HL-60 (cell line): ENCODE data around the gene STARD3.

Experiments used
- DNase-seq, 2 experiments: peaks; one replicate each; pipeline ENCODE4 v3.0.0-alpha.2; 2010 to 2020; ENCODE audit warnings: low read depth in 1 of 2, low spot score in 1 of 2
- H3K27ac ChIP-seq: fragments of 250-450 bp; sonication (Bioruptor Pico); replicated peaks from 2 replicates; pipeline ENCODE4 v1.5.1; 2020; ENCODE audit warnings: mild to moderate bottlenecking, moderate library complexity
- H3K27me3 ChIP-seq: fragments of 250-450 bp; sonication (Bioruptor Pico); 2 replicates; pipeline ENCODE4 v1.5.1; 2021; ENCODE audit warnings: mild to moderate bottlenecking, moderate library complexity; ENCODE audit not compliant: insufficient read depth, poor library complexity, severe bottlenecking
- H3K4me3 ChIP-seq: replicated peaks from 2 replicates; pipeline ENCODE4 v1.5.1; 2011; ENCODE audit warnings: mild to moderate bottlenecking, control low read depth, low read length; ENCODE audit not compliant: insufficient read depth
- GABPA ChIP-seq: IDR thresholded peaks from 2 replicates; pipeline ENCODE4 v1.6.1; 2012; ENCODE audit warnings: low read depth
- POLR2AphosphoS5 ChIP-seq: IDR thresholded peaks from 2 replicates; pipeline ENCODE4 v1.6.1; 2012; ENCODE audit warnings: low read depth
- SPI1 ChIP-seq: IDR thresholded peaks from 2 replicates; pipeline ENCODE4 v1.6.1; 2012; ENCODE audit warnings: low read depth, mild to moderate bottlenecking, borderline replicate concordance
- TF ChIP-seq, protein P1 (sequence below): IDR thresholded peaks from 2 replicates; pipeline ENCODE4 v1.6.1; 2012; ENCODE audit warnings: low read depth; ENCODE audit not compliant: insufficient replicate concordance
- TF ChIP-seq, protein P2 (sequence below): IDR thresholded peaks from one replicate; pipeline ENCODE4 v1.5.1; 2011; ENCODE audit warnings: low read length, control low read depth, inconsistent platforms; ENCODE audit not compliant: insufficient read depth

The STARD3 gene

DNA sequence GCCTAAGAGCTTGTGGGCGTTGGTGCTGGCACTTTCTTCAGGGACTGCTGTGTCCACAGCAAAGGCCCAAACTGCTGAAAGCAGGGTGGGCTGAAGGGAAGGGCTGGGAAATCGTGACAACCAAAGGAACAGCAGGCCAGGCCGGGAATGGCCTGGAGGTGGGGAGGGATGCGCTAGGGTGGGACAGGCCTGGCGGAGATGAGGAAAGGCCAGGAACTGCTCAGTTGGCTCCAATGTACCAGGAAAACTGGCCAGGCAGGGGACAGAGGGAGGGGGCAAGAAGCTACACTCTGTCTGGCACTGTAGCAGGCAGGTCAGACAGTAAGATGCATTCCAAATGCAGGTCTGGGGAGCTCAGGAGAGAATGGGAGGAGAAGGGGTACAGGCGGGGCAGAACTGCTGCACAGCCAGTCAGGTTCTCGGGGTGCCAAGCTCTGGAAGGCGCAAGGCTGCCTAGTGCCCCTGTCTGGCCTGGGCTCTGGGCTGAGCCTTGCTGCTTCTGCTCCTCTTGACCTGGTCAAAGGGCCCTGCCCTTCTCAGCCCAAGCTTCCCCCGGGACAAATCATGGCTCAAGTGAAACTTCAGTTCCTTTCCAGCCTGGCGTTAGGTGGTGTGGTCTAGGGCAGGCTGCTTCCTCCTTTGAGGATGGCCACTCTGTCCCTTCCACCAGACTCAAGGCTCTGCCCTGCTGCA, 38.6 kb downstream of the STARD3 start:
- Histone ChIP-seq H3K4me3 (no peak overlapping the region), H3K27ac (no peak overlapping the region), H3K27me3 (peaks cover 4% of the 10 kb centered on the region)
- TF ChIP-seq GABPA: no peak
- TF ChIP-seq, protein P1, sequence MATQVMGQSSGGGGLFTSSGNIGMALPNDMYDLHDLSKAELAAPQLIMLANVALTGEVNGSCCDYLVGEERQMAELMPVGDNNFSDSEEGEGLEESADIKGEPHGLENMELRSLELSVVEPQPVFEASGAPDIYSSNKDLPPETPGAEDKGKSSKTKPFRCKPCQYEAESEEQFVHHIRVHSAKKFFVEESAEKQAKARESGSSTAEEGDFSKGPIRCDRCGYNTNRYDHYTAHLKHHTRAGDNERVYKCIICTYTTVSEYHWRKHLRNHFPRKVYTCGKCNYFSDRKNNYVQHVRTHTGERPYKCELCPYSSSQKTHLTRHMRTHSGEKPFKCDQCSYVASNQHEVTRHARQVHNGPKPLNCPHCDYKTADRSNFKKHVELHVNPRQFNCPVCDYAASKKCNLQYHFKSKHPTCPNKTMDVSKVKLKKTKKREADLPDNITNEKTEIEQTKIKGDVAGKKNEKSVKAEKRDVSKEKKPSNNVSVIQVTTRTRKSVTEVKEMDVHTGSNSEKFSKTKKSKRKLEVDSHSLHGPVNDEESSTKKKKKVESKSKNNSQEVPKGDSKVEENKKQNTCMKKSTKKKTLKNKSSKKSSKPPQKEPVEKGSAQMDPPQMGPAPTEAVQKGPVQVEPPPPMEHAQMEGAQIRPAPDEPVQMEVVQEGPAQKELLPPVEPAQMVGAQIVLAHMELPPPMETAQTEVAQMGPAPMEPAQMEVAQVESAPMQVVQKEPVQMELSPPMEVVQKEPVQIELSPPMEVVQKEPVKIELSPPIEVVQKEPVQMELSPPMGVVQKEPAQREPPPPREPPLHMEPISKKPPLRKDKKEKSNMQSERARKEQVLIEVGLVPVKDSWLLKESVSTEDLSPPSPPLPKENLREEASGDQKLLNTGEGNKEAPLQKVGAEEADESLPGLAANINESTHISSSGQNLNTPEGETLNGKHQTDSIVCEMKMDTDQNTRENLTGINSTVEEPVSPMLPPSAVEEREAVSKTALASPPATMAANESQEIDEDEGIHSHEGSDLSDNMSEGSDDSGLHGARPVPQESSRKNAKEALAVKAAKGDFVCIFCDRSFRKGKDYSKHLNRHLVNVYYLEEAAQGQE: no peak
- no peak for TF ChIP-seq POLR2AphosphoS5
- TF ChIP-seq, protein P2, sequence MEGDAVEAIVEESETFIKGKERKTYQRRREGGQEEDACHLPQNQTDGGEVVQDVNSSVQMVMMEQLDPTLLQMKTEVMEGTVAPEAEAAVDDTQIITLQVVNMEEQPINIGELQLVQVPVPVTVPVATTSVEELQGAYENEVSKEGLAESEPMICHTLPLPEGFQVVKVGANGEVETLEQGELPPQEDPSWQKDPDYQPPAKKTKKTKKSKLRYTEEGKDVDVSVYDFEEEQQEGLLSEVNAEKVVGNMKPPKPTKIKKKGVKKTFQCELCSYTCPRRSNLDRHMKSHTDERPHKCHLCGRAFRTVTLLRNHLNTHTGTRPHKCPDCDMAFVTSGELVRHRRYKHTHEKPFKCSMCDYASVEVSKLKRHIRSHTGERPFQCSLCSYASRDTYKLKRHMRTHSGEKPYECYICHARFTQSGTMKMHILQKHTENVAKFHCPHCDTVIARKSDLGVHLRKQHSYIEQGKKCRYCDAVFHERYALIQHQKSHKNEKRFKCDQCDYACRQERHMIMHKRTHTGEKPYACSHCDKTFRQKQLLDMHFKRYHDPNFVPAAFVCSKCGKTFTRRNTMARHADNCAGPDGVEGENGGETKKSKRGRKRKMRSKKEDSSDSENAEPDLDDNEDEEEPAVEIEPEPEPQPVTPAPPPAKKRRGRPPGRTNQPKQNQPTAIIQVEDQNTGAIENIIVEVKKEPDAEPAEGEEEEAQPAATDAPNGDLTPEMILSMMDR: no peak
- TF ChIP-seq SPI1: no peak
- no peak for DNase-seq

DNA sequence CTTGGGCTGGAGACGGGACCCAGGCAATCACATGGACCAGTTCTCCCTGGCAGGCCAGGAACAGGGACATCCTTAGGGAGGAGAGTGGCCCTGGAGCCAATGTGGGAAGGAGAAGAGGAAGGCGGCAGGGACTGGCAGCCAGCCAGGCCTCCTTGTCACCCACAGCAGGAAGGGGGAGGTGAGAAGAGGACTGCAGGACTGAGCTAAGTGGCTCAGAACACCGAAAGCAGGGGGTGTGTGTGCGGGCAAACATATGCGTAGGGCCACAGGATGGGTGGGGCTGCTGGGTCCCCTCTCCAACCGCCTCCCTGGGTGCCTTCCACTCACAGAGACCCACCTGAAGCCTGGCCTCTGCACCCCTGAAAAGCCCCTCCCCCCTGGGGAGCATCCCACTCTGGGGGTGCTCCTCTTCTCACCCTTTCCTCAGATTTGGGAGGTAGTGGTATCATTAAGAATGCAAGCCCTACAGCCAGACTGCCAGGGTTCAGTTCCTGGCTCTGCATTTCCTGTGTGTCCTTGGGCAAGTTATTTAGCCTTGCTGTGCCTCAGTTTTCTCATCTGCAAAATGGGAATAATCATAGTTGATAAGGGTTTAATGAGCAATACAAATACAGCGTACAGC, 39.4 kb downstream of the STARD3 start:
- no peak for TF ChIP-seq SPI1
- TF ChIP-seq, protein P1: no peak
- no peak for TF ChIP-seq POLR2AphosphoS5
- TF ChIP-seq, protein P2: no peak
- TF ChIP-seq GABPA: no peak
- peak; percentile 46 to 78 for DNase-seq
- Histone ChIP-seq H3K27me3 (peaks cover 2% of the 10 kb centered on the region), H3K4me3 (no peak overlapping the region), H3K27ac (no peak overlapping the region)

DNA sequence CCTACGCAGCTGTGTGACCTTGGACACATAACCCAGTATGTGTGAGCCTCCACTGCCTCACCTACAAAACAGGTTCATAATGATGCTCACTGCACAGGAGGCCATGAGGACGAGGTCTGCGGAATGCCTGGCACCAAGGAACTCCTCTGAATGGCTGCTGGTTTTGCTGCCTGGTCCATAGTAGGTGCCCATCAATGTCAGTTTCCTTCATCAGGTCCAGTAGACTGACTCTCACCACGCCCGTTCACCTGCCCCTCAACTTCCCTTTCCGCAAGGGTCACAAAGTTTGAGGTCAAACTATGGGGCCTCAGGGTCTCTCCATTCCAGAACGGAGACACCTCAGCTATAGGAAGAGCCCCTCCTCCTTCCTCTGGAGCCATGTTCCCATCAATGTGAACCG, 40.1 kb downstream of the STARD3 start:
- no peak overlapping the region for H3K27ac ChIP-seq
- H3K27me3 ChIP-seq: no peaks in the 10 kb centered on the region
- DNase-seq: no peak
- TF ChIP-seq POLR2AphosphoS5 (no peak), SPI1 (no peak), GABPA (no peak)
- TF ChIP-seq, protein P2: no peak
- TF ChIP-seq, protein P1: no peak
- no peak overlapping the region for H3K4me3 ChIP-seq
